ENCODE data around the gene ZFP1. TPM values are rescaled to one million over a fixed set of nuclear protein-coding genes. Genes with fewer than 3 reads are reported as not detected.

ZFP1 gene
- total and polyA plus RNA-seq, 10 donors, result 3.1 to 11.4 (median 8.5) TPM

GRCh38 chr16:75216576-75216975, 68.3 kb downstream of the ZFP1 start:
- intact Hi-C loops (cut with DNase I; ENCODE audit: low total_unique reads), result no loop called here
- Histone ChIP-seq H3K27me3 (replicated peaks in 1 of 7) (peaks cover 0 to 7% (median 0%) of the 10 kb centered on the region in 7 donors), H3K27ac (no peak overlapping the region), H3K4me1 (peaks cover 0 to 26% (median 13%) of the 10 kb centered on the region in 6 donors), H3K36me3 (no peaks in the 10 kb centered on the region), H3K9me3 (no peaks in the 10 kb centered on the region), H3K4me3 (no peak overlapping the region)
- 93 to 97% (median 95%) methylated on average over 7 of the region's 7 CpGs for WGBS, 5 donors
- TF ChIP-seq CTCF (IDR thresholded peaks at IDR 0.05 in 8 of 11, conservative IDR thresholded peaks at IDR 0.05 in 3 of 11), result no peak
- TF ChIP-seq POLR2AphosphoS5 (IDR thresholded peaks at IDR 0.05), result no peak
- no peak for DNase-seq

GRCh38 chr16:75217389-75217851, 69.1 kb downstream of the ZFP1 start:
- no peak overlapping the region for H3K4me3 ChIP-seq
- 77 to 85% (median 79%) methylated on average over 11 of the region's 11 CpGs for WGBS, 5 donors
- no peak overlapping the region for H3K27ac ChIP-seq
- H3K9me3 ChIP-seq, result no peaks in the 10 kb centered on the region
- TF ChIP-seq POLR2A (IDR thresholded peaks at IDR 0.05) (no peak), CTCF (IDR thresholded peaks at IDR 0.05 in 8 of 11, conservative IDR thresholded peaks at IDR 0.05 in 3 of 11) (no peak), POLR2AphosphoS5 (IDR thresholded peaks at IDR 0.05) (no peak)
- peaks cover 0 to 7% (median 0%) of the 10 kb centered on the region in 7 donors for H3K27me3 ChIP-seq (replicated peaks in 1 of 7)
- intact Hi-C loops (cut with DNase I; ENCODE audit: low total_unique reads), result no loop called here
- no peak for DNase-seq
- peaks cover 0 to 26% (median 13%) of the 10 kb centered on the region in 6 donors for H3K4me1 ChIP-seq
- no peaks in the 10 kb centered on the region for H3K36me3 ChIP-seq

DNA sequence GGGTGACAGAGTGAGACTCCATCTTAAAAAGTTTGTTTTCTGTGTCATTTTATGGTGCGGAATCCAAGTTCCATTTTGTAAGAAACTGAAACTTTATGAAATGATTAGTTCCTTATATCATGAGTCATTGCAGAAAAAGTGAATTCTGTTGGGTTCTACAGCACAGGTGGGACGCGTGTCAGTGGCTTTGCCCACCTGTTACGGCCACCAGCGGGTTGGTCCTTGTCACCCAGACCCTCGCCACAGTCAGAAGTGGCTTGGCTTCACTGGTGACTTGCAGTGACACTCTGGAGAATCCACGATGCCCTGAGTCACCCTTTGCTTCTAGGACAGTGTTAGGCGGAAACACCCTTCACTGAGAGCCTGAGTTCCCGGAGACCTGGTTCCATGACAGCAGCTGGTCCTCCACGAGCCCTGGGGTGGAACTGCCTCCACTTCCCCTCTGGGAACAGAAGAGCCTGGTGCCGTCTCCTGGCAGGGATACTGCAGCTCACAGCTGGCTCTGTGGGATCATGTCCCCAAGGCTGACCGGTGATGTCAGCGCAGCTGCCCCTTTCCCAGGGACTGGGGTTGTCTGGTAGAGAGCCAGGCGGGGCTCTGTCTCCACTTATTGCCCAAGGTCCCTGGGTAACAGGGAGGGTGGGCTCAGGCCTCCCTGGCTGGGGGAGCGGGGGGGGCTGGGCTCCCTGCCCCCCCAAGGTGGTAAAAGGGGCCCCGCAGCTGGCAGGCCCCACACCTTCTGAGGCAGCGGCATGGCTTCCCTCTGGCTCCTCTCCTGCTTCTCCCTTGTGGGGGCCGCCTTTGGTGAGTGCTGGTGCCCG, 70.1 kb downstream of the ZFP1 start, which contains the start of gene CTRB1:
Gene CTRB1, plus strand, starts transcription at position 733 of the 821 bp plus-strand sequence. Its CDS starts 20 bp downstream, at position 753.
- no peaks in the 10 kb centered on the region for H3K36me3 ChIP-seq
- peaks cover 0 to 7% (median 0%) of the 10 kb centered on the region in 7 donors for H3K27me3 ChIP-seq (replicated peaks in 1 of 7)
- intact Hi-C loops (cut with DNase I; ENCODE audit: low total_unique reads), result no loop called here
- 80 to 86% (median 85%) methylated on average over 10 to 19 of the region's 19 CpGs for WGBS, 5 donors
- no peaks in the 10 kb centered on the region for H3K9me3 ChIP-seq
- peaks cover 0 to 26% (median 13%) of the 10 kb centered on the region in 6 donors for H3K4me1 ChIP-seq
- no peak for DNase-seq
- peak within 1 kb of the TSS in 2 of 8 donors; percentile 26 to 46 for H3K4me3 ChIP-seq
- H3K27ac ChIP-seq, result peak within 1 kb of the TSS in 2 of 8 donors; percentile 16 to 21
- no peak for TF ChIP-seq CTCF (IDR thresholded peaks at IDR 0.05 in 8 of 11, conservative IDR thresholded peaks at IDR 0.05 in 3 of 11)
- TF ChIP-seq POLR2A (IDR thresholded peaks at IDR 0.05), result no peak
- TF ChIP-seq POLR2AphosphoS5 (IDR thresholded peaks at IDR 0.05), result no peak

GRCh38 chr16:75219088-75219487, 70.8 kb downstream of the ZFP1 start:
- peaks cover 0 to 26% (median 13%) of the 10 kb centered on the region in 6 donors for H3K4me1 ChIP-seq
- H3K27me3 ChIP-seq (replicated peaks in 1 of 7), result peaks cover 0 to 7% (median 0%) of the 10 kb centered on the region in 7 donors
- whole genome bisulfite sequencing, 5 donors, result 52 to 76% (median 61%) methylated on average over 4 of the region's 4 CpGs
- H3K27ac ChIP-seq, result no peak overlapping the region
- DNase-seq, result no peak
- TF ChIP-seq CTCF (IDR thresholded peaks at IDR 0.05 in 8 of 11, conservative IDR thresholded peaks at IDR 0.05 in 3 of 11), result no peak
- no peak for TF ChIP-seq POLR2A (IDR thresholded peaks at IDR 0.05)
- no peak for TF ChIP-seq POLR2AphosphoS5 (IDR thresholded peaks at IDR 0.05)
- H3K36me3 ChIP-seq, result no peaks in the 10 kb centered on the region
- H3K4me3 ChIP-seq, result no peak overlapping the region
- H3K9me3 ChIP-seq, result no peaks in the 10 kb centered on the region
- intact Hi-C loops (cut with DNase I; ENCODE audit: low total_unique reads), result no loop called here
